Measurements from ENCODE around the gene L2HGDH.

- TF ChIP-seq RFX5 (IDR thresholded peaks at IDR 0.05; ENCODE audit: low read depth, low read length) (no peak), TAF1 (IDR thresholded peaks at IDR 0.05; ENCODE audit: borderline replicate concordance, low read depth, low read length) (no peak), PML (IDR thresholded peaks at IDR 0.05; ENCODE audit: low read length) (no peak), MAX (IDR thresholded peaks at IDR 0.05; ENCODE audit: low read depth, low read length) (no peak)
Measured at GRCh38 chr14:50265029-50265428, 47.0 kb downstream of the L2HGDH start.
